Type B pancreatic cell (in vitro differentiated cells): ENCODE results near the gene C1QTNF4. TPM values are rescaled to one million over a fixed set of nuclear protein-coding genes. Genes with fewer than 3 reads are reported as not detected.
"Not testable (repeated sequence)": the region's sequence is repeated elsewhere in the genome, so short reads cannot be mapped to it uniquely, and the experiment has no call there.

ENCODE experiments used
- DNase-seq: peaks from one replicate; pipeline ENCODE4 v3.0.0; 2021; ENCODE audit warnings: mixed read lengths; ENCODE audit not compliant: unreplicated experiment; ENCODE audit errors: extremely low spot score
- H3K27ac Mint-ChIP-seq: 2 replicates; pipeline ENCODE4 v1.8.0; 2021; ENCODE audit warnings: mild to moderate bottlenecking, mixed read lengths
- H3K27me3 Mint-ChIP-seq: 2 replicates; pipeline ENCODE4 v1.8.0; 2021; ENCODE audit warnings: mixed read lengths
- H3K36me3 Mint-ChIP-seq: 2 replicates; pipeline ENCODE4 v1.8.0; 2021; ENCODE audit warnings: mixed read lengths
- H3K4me1 Mint-ChIP-seq: one replicate; pipeline ENCODE4 v1.8.0; 2021; ENCODE audit warnings: mixed read lengths; ENCODE audit not compliant: unreplicated experiment
- H3K4me3 Mint-ChIP-seq: 2 replicates; pipeline ENCODE4 v1.8.0; 2021; ENCODE audit warnings: mild to moderate bottlenecking, mixed read lengths
- H3K9me3 Mint-ChIP-seq: 2 replicates; pipeline ENCODE4 v1.8.0; 2021; ENCODE audit warnings: mixed read lengths
- total RNA-seq: library from RNA; stranded (reverse); gene quantifications from 2 replicates; pipeline ENCODE4 v1.2.1, GENCODE V29; 2021; ENCODE audit warnings: low replicate concordance
- TF ChIP-seq, protein P1 (sequence below): fragments of 200-600 bp; sonication (generic); conservative IDR thresholded peaks from 2 replicates; pipeline ENCODE4 v1.5.0; 2021; ENCODE audit warnings: antibody characterized with exemption, mild to moderate bottlenecking

C1QTNF4 gene
- total RNA-seq, 1 donor from 2014 or later, result 11.7 TPM

DNA sequence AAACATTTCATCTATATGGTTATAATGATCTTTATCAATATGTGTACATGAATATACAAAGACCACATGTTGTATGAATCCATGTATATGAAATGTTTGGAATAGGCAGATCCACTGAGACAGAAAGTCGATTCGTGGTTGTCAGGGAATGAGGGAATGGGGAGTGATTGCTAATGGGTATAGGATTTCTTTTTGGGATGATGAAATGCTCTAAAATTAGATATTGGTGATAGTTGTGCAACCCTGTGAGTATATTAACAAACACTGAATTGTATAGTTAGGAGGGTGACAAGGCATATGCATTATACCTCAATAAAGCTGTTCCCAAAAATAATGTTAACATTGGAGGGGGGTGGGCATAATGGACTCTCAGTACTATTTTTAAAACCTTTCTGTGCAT lies 33.8 kb downstream of the C1QTNF4 start:
- TF ChIP-seq, protein P1, sequence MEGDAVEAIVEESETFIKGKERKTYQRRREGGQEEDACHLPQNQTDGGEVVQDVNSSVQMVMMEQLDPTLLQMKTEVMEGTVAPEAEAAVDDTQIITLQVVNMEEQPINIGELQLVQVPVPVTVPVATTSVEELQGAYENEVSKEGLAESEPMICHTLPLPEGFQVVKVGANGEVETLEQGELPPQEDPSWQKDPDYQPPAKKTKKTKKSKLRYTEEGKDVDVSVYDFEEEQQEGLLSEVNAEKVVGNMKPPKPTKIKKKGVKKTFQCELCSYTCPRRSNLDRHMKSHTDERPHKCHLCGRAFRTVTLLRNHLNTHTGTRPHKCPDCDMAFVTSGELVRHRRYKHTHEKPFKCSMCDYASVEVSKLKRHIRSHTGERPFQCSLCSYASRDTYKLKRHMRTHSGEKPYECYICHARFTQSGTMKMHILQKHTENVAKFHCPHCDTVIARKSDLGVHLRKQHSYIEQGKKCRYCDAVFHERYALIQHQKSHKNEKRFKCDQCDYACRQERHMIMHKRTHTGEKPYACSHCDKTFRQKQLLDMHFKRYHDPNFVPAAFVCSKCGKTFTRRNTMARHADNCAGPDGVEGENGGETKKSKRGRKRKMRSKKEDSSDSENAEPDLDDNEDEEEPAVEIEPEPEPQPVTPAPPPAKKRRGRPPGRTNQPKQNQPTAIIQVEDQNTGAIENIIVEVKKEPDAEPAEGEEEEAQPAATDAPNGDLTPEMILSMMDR, result no peak
- H3K4me3 Mint-ChIP-seq, result no peak overlapping the region
- no peak overlapping the region for H3K27ac Mint-ChIP-seq
- no peaks in the 10 kb centered on the region for H3K27me3 Mint-ChIP-seq
- H3K9me3 Mint-ChIP-seq, result no peaks in the 10 kb centered on the region
- DNase-seq, result no peak
- H3K36me3 Mint-ChIP-seq, result no peaks in the 10 kb centered on the region
- H3K4me1 Mint-ChIP-seq, result no peaks in the 10 kb centered on the region

DNA sequence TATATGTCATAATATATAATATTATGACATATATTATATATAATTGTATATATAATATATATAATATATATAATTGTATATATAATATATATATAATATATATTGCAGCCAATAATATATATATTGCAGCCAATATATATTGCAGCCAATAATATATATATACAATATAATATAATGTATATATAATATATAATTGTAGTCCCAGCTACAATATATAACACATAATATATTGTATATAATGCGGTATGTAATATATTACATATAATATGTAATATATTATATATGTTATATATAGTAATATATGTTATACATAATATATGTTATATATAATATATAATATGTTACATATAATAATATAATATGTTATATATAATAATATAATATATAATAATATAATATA lies 35.5 kb downstream of the C1QTNF4 start:
- Mint-ChIP-seq H3K36me3 (no peaks in the 10 kb centered on the region), H3K4me1 (no peaks in the 10 kb centered on the region), H3K27me3 (no peaks in the 10 kb centered on the region), H3K9me3 (no peaks in the 10 kb centered on the region), H3K27ac (no peak overlapping the region), H3K4me3 (no peak overlapping the region)
- TF ChIP-seq, protein P1, result no peak
- no peak for DNase-seq

DNA sequence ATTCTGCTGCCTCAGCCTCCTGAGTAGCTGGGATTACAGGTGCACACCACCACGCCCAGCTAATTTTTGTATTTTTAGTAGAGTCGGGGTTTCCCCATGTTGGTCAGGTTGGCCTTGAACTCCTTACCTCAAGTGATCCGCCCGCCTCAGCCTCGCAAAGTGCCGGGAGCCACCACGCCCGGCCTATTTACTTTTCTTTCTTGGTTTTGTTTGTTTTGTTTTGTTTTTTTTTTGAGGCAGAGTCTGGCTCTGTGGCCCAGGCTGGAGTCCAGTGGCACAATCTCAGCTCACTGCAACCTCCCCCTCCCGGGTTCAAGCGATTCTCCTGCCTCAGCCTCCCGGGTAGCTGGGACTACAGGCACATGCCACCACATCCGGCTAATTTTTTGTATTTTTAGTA lies 37.2 kb downstream of the C1QTNF4 start:
- H3K4me1 Mint-ChIP-seq, DNase-seq, H3K27me3 Mint-ChIP-seq, H3K36me3 Mint-ChIP-seq, H3K27ac Mint-ChIP-seq, H3K9me3 Mint-ChIP-seq, H3K4me3 Mint-ChIP-seq: not testable (repeated sequence)

DNA sequence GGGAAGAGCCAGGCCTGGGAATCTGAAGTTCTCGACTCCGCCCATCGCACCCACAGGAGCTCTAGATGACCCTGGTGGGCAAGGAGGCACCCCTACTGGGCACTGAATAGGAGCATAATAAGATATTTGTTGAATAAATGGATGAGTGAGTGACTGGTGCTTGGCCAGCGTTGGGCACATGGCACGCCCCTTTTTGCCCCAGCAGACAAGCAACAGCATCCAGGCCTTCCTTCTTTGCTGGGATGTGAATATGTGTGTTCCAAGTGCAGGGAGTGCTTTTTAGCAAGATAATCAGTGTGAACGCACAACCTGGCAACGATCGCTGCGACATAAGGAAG lies 40.8 kb downstream of the C1QTNF4 start:
- no peaks in the 10 kb centered on the region for H3K27me3 Mint-ChIP-seq
- H3K4me1 Mint-ChIP-seq, result peaks cover 21% of the 10 kb centered on the region
- no peak for DNase-seq
- H3K36me3 Mint-ChIP-seq, result peaks cover 9% of the 10 kb centered on the region
- no peaks in the 10 kb centered on the region for H3K9me3 Mint-ChIP-seq
- H3K27ac Mint-ChIP-seq, result peak overlapping the region; percentile 89
- H3K4me3 Mint-ChIP-seq, result peak overlapping the region; percentile 90
- TF ChIP-seq, protein P1, result peak; percentile 28

DNA sequence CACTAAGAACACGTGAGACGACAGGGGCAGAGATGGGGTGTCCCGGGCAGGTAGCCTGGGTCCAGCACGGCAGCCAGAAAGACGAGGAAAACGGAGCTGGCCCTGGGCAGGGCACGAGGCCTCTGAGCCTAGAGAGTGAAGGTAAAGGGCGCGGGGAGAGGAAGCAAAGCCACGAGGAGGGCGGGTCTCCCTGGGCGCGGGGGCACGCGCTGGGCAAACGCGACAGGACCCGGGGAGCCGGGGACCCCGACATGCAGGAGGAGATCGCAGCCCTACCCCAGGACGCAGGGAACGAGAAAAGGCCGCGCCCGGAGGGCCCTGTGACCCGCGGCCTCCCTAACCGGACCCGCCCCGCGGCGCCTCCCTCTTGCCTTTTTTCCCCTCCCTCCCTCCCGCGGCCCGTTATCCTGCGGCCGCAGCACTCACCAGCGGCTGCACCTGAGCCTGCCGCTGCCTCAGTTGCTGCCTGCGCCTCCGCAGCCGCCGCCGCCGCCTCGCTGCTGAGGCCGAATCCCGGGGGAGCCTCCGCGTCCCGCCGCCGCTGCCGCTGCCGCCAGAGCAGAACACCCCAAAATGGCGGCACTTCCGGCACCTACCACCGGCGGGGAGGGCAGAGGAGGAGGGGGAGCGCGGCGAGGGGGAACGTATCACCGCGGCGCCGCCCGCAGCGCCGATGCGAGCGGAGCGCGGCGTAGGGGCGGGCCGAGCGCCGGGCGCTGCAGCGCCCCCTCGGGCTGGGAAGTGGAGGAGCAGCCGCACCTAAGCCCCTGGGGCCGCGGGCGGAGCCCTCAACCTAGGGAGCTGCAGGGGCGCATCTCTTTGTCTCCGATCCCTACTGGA lies 41.4 kb downstream of the C1QTNF4 start, which contains the start of gene CELF1:
TSS of gene CELF1 (minus strand) at position 567 of the 840 bp plus-strand sequence. CDS start 53,609 bp downstream, outside the sequence.
- H3K9me3 Mint-ChIP-seq, result no peaks in the 10 kb centered on the region
- peak within 1 kb of the TSS; percentile 98 for H3K4me3 Mint-ChIP-seq
- no peaks in the 10 kb centered on the region for H3K27me3 Mint-ChIP-seq
- TF ChIP-seq, protein P1, result peak; percentile 95
- H3K36me3 Mint-ChIP-seq, result peaks cover 12% of the 10 kb centered on the region
- peak within 1 kb of the TSS; percentile 98 for H3K27ac Mint-ChIP-seq
- peak; percentile 95 for DNase-seq
- peaks cover 21% of the 10 kb centered on the region for H3K4me1 Mint-ChIP-seq

DNA sequence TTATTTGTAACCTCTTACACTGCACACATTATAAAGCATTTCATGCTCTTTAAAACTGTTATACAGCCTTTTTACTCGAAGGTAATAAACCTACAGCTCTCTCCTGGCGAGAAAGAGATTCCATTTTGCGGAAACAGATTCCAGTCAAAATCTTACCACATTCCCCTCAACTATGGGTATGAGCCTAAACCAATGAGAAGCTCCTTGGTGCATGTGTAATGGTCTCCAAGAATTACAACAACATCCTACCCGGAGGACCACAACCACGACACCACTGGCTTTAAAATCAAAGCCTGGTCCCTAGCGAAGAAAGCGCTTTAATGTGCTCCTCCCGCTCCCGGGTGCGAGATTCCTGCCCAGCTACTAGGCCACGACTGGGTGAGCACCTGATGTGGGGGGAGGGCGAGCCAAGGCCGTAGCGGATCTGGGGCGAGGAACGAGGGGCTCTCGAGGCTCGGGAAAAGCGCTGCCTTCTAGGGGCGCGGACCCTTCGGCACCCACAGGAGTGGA lies 42.1 kb downstream of the C1QTNF4 start:
- no peaks in the 10 kb centered on the region for H3K27me3 Mint-ChIP-seq

More for the DNA sequence above, 42.1 kb downstream of the C1QTNF4 start:
- peak overlapping the region; percentile 98 for H3K4me3 Mint-ChIP-seq
- H3K4me1 Mint-ChIP-seq, result peaks cover 21% of the 10 kb centered on the region
- TF ChIP-seq, protein P1, result no peak
- H3K36me3 Mint-ChIP-seq, result peaks cover 12% of the 10 kb centered on the region
- peak overlapping the region; percentile 98 for H3K27ac Mint-ChIP-seq
- no peak for DNase-seq
- no peaks in the 10 kb centered on the region for H3K9me3 Mint-ChIP-seq
